ENCODE measurements around the gene PLEKHM3. TPM values are rescaled to one million over a fixed set of nuclear protein-coding genes. Genes with fewer than 3 reads are reported as not detected.

Gene PLEKHM3
- total and polyA plus RNA-seq, 2 of the 13 experiments (the other 11 are each of a cell fraction or from before 2014, with no cell fraction given), result 4.5 to 4.7 TPM

DNA sequence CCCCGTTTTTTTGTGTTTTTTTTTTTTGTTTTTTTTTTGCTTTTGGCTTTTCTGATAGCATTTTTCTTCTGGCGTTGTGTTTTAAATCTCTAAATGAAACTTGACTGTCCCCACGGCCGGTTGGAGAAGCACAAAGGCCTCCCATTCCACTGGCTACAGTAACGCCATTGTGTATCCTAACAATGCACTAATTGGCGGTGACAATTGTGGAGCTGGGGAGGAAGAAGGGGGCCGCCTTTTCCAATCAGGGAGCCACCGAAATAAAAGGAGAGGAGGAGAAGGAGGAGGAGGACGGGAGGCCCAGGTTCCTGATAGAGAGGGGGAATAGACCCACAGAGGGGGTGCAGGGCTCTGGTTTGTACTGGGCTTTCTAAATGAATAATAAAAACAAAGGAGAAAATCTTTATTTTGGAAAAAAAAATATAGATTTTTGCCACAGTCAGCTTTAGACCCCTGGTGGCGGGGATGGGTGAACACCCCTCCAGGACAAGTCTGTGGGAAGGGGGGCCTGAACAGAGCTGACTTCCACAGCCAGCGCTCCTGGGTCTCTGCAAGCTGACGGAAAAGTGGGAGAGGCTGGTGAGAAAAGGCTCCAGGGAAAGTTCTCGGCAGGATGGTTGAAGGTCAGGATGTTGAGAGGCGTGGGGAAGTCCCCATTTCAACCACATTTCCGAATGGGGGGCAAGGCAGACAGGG is 212.0 kb downstream of the PLEKHM3 start (continued):
- TF ChIP-seq, protein P1, sequence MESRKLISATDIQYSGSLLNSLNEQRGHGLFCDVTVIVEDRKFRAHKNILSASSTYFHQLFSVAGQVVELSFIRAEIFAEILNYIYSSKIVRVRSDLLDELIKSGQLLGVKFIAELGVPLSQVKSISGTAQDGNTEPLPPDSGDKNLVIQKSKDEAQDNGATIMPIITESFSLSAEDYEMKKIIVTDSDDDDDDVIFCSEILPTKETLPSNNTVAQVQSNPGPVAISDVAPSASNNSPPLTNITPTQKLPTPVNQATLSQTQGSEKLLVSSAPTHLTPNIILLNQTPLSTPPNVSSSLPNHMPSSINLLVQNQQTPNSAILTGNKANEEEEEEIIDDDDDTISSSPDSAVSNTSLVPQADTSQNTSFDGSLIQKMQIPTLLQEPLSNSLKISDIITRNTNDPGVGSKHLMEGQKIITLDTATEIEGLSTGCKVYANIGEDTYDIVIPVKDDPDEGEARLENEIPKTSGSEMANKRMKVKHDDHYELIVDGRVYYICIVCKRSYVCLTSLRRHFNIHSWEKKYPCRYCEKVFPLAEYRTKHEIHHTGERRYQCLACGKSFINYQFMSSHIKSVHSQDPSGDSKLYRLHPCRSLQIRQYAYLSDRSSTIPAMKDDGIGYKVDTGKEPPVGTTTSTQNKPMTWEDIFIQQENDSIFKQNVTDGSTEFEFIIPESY (CRISPR knock-in tag; IDR thresholded peaks at IDR 0.05), result peak; percentile 52; the same call in 1 of the 2 replicates
- TF ChIP-seq SOX13 (IDR thresholded peaks at IDR 0.05), result 0 out of 2 replicates have a peak, but pooled peaks have one; percentile 16
- peak in 1 of 2 experiments; percentile 73; a peak in 2 of 4 replicates for TF ChIP-seq SOX13 (CRISPR knock-in tag; conservative IDR thresholded peaks at IDR 0.05 in 1 of 2, IDR thresholded peaks at IDR 0.05 in 1 of 2)
- TF ChIP-seq BHLHE40 (IDR thresholded peaks at IDR 0.05; ENCODE audit: low read length), result no peak
- no peak for TF ChIP-seq ZSCAN25 (CRISPR knock-in tag; IDR thresholded peaks at IDR 0.05)
- TF ChIP-seq EED (CRISPR knock-in tag; IDR thresholded peaks at IDR 0.05), result no peak
- no peak for TF ChIP-seq ZNF550 (CRISPR knock-in tag; IDR thresholded peaks at IDR 0.05; ENCODE audit: borderline replicate concordance)
- TF ChIP-seq SIX1 (CRISPR knock-in tag; IDR thresholded peaks at IDR 0.05; ENCODE audit: borderline replicate concordance), result no peak
- peak; percentile 23; the same call in 1 of the 2 replicates for TF ChIP-seq SMC3 (IDR thresholded peaks at IDR 0.05; ENCODE audit: low read length)
- TF ChIP-seq RAD21 (CRISPR knock-in tag; IDR thresholded peaks at IDR 0.05), result 0 out of 2 replicates have a peak, but pooled peaks have one; percentile 12
- peak; percentile 46 for TF ChIP-seq PRPF4 (IDR thresholded peaks at IDR 0.05; ENCODE audit: low read depth, low read length, poor library complexity, severe bottlenecking)
- TF ChIP-seq STAG1 (CRISPR knock-in tag; IDR thresholded peaks at IDR 0.05), result peak; percentile 24
- TF ChIP-seq, protein P2, sequence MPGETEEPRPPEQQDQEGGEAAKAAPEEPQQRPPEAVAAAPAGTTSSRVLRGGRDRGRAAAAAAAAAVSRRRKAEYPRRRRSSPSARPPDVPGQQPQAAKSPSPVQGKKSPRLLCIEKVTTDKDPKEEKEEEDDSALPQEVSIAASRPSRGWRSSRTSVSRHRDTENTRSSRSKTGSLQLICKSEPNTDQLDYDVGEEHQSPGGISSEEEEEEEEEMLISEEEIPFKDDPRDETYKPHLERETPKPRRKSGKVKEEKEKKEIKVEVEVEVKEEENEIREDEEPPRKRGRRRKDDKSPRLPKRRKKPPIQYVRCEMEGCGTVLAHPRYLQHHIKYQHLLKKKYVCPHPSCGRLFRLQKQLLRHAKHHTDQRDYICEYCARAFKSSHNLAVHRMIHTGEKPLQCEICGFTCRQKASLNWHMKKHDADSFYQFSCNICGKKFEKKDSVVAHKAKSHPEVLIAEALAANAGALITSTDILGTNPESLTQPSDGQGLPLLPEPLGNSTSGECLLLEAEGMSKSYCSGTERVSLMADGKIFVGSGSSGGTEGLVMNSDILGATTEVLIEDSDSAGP (CRISPR knock-in tag; IDR thresholded peaks at IDR 0.05; ENCODE audit: borderline replicate concordance), result no peak
- 0 out of 2 replicates have a peak, but pooled peaks have one; percentile 26 for TF ChIP-seq FLYWCH1 (CRISPR knock-in tag; IDR thresholded peaks at IDR 0.05)
- TF ChIP-seq ZNF558 (CRISPR knock-in tag; IDR thresholded peaks at IDR 0.05; ENCODE audit: borderline replicate concordance), result no peak

All from HepG2 (cell line).